Adipocyte (in vitro differentiated cells): Measurements from ENCODE around the gene NLRP2B.
"Not testable (repeated sequence)": the region's sequence is repeated elsewhere in the genome, so short reads cannot be mapped to it uniquely, and the experiment has no call there.

Source experiments
- DNase-seq: peaks from one replicate; pipeline ENCODE4 v3.0.0-alpha.2; 2015; ENCODE audit warnings: low read depth
- H3K27me3 ChIP-seq: replicated peaks from 2 replicates; pipeline ENCODE4 v1.7.0; 2013; ENCODE audit warnings: mild to moderate bottlenecking, low read length, moderate library complexity; ENCODE audit not compliant: control insufficient read depth, insufficient read depth
- H3K36me3 ChIP-seq: 2 replicates; pipeline ENCODE4 v1.7.0; 2013; ENCODE audit warnings: low read length, mild to moderate bottlenecking, moderate library complexity; ENCODE audit not compliant: control insufficient read depth, insufficient read depth, severe bottlenecking
- H3K4me1 ChIP-seq: 2 replicates; pipeline ENCODE4 v1.7.0; 2013; ENCODE audit warnings: mild to moderate bottlenecking, low read length, moderate library complexity; ENCODE audit not compliant: control insufficient read depth, insufficient read depth
- H3K4me3 ChIP-seq: 2 replicates; pipeline ENCODE4 v1.7.0; 2013; ENCODE audit warnings: mild to moderate bottlenecking, low read length, moderate library complexity
- H3K9ac ChIP-seq: 2 replicates; pipeline ENCODE4 v1.7.0; 2013; ENCODE audit warnings: mild to moderate bottlenecking, low read length, moderate library complexity
- H3K9me3 ChIP-seq: 2 replicates; pipeline ENCODE4 v1.7.0; 2013; ENCODE audit warnings: mild to moderate bottlenecking, low read length, moderate library complexity; ENCODE audit not compliant: control insufficient read depth

The NLRP2B gene

DNA sequence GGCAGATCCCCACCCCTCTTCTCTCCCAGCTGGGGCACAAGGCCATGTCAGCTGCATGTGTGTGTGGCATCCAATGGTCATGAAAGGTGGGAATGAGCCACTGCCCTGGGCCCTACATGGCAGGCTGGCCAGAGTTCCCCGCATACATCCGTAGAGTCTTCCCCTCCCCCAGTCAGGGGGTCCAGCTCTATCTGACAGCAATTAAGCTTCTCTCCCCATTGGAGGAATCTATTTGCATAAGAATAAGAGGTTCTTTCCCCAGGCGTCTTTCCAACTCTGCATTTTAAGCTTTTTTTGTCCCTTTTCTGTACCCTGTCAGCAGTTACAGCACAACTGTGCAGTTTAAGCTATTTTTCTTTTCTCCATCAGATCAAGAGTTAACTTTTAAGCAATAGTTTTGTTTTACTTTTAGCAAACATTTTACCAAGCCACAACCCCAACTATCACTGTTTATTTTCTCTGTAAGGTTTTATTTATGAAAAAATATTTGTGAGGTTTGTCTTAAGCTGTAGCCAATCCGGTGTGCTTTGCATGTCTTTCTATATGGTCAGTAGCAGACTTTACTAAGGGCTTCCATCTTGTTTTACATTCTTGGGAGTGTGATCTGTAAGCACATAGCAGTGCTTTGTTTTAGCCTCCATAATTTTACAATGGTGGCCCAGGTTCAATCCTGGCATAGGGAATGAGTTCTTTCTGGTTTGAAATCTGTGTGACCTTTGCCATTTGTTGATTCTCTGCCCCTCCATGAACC lies 28.7 kb downstream of the NLRP2B start:
- H3K9ac ChIP-seq: no peak overlapping the region
- H3K27me3 ChIP-seq: no peaks in the 10 kb centered on the region
- H3K4me1 ChIP-seq: no peaks in the 10 kb centered on the region
- DNase-seq: no peak
- H3K36me3 ChIP-seq: no peaks in the 10 kb centered on the region
- H3K4me3 ChIP-seq: no peak overlapping the region
- H3K9me3 ChIP-seq: peaks cover 22% of the 10 kb centered on the region

DNA sequence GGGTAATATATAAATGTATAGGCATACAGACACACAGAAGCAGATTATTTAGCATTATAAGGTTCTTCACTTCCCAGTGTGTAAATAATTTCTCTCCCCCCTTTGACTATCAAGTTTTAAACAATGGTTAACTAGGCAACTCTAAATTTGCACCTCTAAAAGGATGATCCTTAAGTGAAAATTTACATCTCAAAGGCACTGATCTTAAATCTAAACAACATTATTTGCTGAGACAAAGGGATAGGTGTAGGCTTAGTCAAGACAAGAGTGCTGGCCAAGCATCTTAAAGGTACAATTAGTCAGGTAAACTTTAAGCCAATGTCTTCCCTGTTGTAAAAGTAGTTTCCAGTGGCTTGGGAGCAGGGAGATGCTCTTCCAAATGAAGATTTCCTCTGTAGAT lies 33.0 kb downstream of the NLRP2B start:
- Histone ChIP-seq H3K4me3 (no peak overlapping the region), H3K27me3 (no peaks in the 10 kb centered on the region), H3K9me3 (no peaks in the 10 kb centered on the region), H3K9ac (no peak overlapping the region), H3K36me3 (no peaks in the 10 kb centered on the region), H3K4me1 (no peaks in the 10 kb centered on the region)
- no peak for DNase-seq

DNA sequence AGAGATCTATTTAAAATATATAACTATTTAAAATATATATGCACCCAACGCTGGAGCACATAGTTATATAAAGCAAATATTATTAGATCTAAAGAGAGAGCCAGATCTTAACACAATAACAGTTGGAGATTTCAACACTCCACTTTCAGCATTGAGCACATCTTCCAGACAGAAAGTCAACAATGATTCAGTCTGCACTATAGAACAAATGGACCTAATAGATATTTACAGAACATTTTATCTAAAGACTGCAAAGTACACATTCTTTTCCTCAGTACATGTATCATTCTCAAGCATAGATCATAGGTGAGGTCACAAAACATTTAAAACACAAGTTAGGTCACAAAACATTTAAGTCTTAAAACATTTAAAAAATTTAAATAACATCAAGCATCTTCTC lies 36.4 kb downstream of the NLRP2B start:
- DNase-seq: peak; percentile 12
- no peaks in the 10 kb centered on the region for H3K36me3 ChIP-seq
- peaks cover 7% of the 10 kb centered on the region for H3K9me3 ChIP-seq
- no peaks in the 10 kb centered on the region for H3K27me3 ChIP-seq
- no peaks in the 10 kb centered on the region for H3K4me1 ChIP-seq
- H3K4me3 ChIP-seq: no peak overlapping the region
- H3K9ac ChIP-seq: no peak overlapping the region

DNA sequence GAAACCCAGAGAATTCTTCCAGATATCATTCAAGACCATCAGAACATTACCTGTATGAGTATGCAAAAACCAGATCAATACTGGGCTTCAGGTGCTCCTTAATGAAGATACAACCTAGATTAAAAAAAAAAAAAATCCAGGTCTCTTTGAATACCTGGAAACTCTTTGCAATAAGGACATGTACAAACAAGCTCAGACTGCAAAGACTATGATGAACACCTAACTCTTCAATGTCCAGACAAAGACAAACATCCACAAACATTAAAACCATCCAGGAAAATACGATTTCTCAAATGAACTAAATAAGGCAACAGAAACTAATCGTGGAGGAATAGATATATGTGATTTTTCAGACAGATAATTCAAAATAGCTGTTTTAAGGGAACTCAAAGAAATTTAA lies 38.7 kb downstream of the NLRP2B start:
- peaks cover 13% of the 10 kb centered on the region for H3K9me3 ChIP-seq
- H3K9ac ChIP-seq: no peak overlapping the region
- no peak for DNase-seq
- no peaks in the 10 kb centered on the region for H3K27me3 ChIP-seq
- H3K36me3 ChIP-seq: no peaks in the 10 kb centered on the region
- no peak overlapping the region for H3K4me3 ChIP-seq
- H3K4me1 ChIP-seq: no peaks in the 10 kb centered on the region

DNA sequence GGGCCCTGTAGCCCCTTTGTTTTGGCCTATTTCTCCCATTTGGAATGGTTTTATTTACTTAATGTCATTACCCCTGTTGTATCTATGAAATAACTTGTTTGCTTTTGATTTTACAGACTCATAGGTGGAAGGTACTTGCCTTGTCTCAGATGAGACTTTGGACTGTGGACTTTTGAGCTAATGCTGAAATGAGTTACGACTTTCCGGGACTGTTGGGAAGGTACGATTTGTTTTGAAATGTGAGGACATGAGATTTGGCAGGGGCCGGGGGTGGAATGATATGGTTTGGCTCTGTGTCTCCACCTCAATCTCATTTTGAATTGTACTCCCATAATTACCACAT lies 39.4 kb downstream of the NLRP2B start:
- no peak overlapping the region for H3K9ac ChIP-seq
- H3K27me3 ChIP-seq: no peaks in the 10 kb centered on the region
- H3K4me3 ChIP-seq: no peak overlapping the region
- no peaks in the 10 kb centered on the region for H3K36me3 ChIP-seq
- H3K9me3 ChIP-seq: peaks cover 13% of the 10 kb centered on the region
- no peak for DNase-seq
- no peaks in the 10 kb centered on the region for H3K4me1 ChIP-seq

DNA sequence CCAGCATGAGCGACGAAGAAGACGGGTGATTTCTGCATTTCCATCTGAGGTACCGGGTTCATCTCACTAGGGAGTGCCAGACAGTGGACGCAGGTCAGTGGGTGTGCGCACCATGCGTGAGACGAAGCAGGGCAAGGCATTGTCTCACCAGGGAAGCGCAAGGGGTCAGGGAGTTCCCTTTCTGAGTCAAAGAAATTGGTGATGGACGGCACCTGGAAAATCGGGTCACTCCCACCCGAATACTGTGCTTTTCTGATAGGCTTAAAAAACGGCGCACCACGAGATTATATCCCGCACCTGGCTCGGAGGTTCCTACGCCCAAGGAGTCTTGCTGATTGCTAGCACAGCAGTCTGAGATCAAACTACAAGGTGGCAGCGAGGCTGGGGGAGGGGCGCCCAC lies 50.6 kb downstream of the NLRP2B start:
- not testable (repeated sequence) for H3K36me3 ChIP-seq, H3K9me3 ChIP-seq, H3K4me3 ChIP-seq, H3K9ac ChIP-seq, H3K27me3 ChIP-seq, H3K4me1 ChIP-seq, DNase-seq
